OCI-LY7 (cell line): Measurements from ENCODE around the gene RFX3.

Source experiments
- EZH2phosphoT487 ChIP-seq: fragments of 200-600 bp; sonication (generic); IDR thresholded peaks from 2 replicates; pipeline ENCODE4 v1.6.1; 2018; ENCODE audit warnings: low read depth, borderline replicate concordance, mild to moderate bottlenecking, mixed run types, antibody characterized with exemption, low read length, moderate library complexity, mixed read lengths
- TF ChIP-seq, protein P1 (sequence below): fragments of 200-600 bp; sonication (generic); conservative IDR thresholded peaks from 2 replicates; pipeline ENCODE4 v1.5.1; 2014; ENCODE audit warnings: mild to moderate bottlenecking, antibody characterized with exemption, low read length, moderate library complexity, mixed read lengths

GRCh38 chr9:3478549-3478953 is 47.2 kb downstream of the RFX3 start:
- TF ChIP-seq, protein P1, sequence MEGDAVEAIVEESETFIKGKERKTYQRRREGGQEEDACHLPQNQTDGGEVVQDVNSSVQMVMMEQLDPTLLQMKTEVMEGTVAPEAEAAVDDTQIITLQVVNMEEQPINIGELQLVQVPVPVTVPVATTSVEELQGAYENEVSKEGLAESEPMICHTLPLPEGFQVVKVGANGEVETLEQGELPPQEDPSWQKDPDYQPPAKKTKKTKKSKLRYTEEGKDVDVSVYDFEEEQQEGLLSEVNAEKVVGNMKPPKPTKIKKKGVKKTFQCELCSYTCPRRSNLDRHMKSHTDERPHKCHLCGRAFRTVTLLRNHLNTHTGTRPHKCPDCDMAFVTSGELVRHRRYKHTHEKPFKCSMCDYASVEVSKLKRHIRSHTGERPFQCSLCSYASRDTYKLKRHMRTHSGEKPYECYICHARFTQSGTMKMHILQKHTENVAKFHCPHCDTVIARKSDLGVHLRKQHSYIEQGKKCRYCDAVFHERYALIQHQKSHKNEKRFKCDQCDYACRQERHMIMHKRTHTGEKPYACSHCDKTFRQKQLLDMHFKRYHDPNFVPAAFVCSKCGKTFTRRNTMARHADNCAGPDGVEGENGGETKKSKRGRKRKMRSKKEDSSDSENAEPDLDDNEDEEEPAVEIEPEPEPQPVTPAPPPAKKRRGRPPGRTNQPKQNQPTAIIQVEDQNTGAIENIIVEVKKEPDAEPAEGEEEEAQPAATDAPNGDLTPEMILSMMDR = no peak
- no peak for TF ChIP-seq EZH2phosphoT487
